NB4 (cell line): Measurements from ENCODE around the gene NOL9.

Experiments used
- DNase-seq: peaks from one replicate; pipeline ENCODE4 v3.0.0; 2010; ENCODE audit warnings: low read depth
- H3K4me3 ChIP-seq: one replicate; pipeline ENCODE4 v1.5.1; 2011; ENCODE audit warnings: mild to moderate bottlenecking, low read depth, low read length, moderate library complexity
- CTCF ChIP-seq: IDR thresholded peaks from one replicate; pipeline ENCODE4 v1.5.1; 2012; ENCODE audit warnings: low read depth, low read length
- MYC ChIP-seq: IDR thresholded peaks from 2 replicates; pipeline ENCODE4 v1.6.1; 2011; ENCODE audit warnings: low read depth, low read length
- POLR2A ChIP-seq: IDR thresholded peaks from 2 replicates; pipeline ENCODE4 v1.6.1; 2011; ENCODE audit warnings: mild to moderate bottlenecking; ENCODE audit not compliant: insufficient read length; ENCODE audit errors: extremely low read depth
- TF ChIP-seq, protein P1 (sequence below): IDR thresholded peaks from 2 replicates; pipeline ENCODE4 v1.6.1; 2011; ENCODE audit warnings: low read depth, low read length

The NOL9 gene

GRCh38 chr1:6581561-6582305 lies 27.4 kb upstream of the NOL9 start:
- peak overlapping the region; percentile 83 for H3K4me3 ChIP-seq
- TF ChIP-seq CTCF: no peak
- TF ChIP-seq MYC: 0 out of 2 replicates have a peak, but pooled peaks have one; percentile 27
- no peak for TF ChIP-seq POLR2A
- TF ChIP-seq, protein P1, sequence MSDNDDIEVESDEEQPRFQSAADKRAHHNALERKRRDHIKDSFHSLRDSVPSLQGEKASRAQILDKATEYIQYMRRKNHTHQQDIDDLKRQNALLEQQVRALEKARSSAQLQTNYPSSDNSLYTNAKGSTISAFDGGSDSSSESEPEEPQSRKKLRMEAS: peak; percentile 16; the same call in 1 of the 2 replicates
- DNase-seq: peak; percentile 90

DNA sequence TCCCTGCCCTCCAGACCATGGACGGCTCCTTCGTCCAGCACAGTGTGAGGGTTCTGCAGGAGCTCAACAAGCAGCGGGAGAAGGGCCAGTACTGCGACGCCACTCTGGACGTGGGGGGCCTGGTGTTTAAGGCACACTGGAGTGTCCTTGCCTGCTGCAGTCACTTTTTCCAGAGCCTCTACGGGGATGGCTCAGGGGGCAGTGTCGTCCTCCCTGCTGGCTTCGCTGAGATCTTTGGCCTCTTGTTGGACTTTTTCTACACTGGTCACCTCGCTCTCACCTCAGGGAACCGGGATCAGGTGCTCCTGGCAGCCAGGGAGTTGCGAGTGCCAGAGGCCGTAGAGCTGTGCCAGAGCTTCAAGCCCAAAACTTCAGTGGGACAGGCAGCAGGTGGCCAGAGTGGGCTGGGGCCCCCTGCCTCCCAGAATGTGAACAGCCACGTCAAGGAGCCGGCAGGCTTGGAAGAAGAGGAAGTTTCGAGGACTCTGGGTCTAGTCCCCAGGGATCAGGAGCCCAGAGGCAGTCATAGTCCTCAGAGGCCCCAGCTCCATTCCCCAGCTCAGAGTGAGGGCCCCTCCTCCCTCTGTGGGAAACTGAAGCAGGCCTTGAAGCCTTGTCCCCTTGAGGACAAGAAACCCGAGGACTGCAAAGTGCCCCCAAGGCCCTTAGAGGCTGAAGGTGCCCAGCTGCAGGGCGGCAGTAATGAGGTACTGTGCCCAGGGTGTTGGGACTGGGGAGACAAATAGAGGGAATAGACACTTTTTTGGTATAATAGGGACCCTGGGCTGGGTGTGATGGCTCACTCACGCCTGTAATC lies 26.5 kb upstream of the NOL9 start:
- H3K4me3 ChIP-seq: peak overlapping the region; percentile 83
- TF ChIP-seq, protein P1: peak; percentile 30; the same call in 1 of the 2 replicates
- no peak for TF ChIP-seq MYC
- no peak for TF ChIP-seq POLR2A
- TF ChIP-seq CTCF: peak; percentile 59
- peak; percentile 95 for DNase-seq

DNA sequence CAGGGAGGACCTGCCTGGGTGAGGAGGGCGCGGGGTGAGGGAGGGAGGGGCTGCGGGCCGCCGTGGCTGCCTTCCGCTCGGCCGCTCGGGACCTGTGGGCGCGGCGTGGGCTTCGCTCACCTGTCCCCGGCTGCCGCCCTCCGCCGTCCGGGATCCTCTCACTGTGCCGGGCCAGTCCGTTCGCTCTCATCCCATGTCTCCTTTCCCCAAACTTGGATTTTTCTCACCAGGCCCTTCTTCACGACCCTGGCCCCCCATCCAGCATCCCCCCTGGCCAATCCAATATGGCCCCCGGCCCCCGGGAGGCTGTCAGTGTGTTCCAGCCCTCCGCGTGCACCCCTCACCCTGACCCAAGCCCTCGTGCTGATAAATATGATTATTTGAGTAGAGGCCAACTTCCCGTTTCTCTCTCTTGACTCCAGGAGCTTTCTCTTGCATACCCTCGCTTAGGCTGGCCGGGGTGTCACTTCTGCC lies 25.8 kb upstream of the NOL9 start:
- H3K4me3 ChIP-seq: peak overlapping the region; percentile 83
- peak; percentile 76 for DNase-seq
- TF ChIP-seq, protein P1: peak; percentile 69
- peak; percentile 46; the same call in 1 of the 2 replicates for TF ChIP-seq MYC
- TF ChIP-seq CTCF: no peak
- no peak for TF ChIP-seq POLR2A

DNA sequence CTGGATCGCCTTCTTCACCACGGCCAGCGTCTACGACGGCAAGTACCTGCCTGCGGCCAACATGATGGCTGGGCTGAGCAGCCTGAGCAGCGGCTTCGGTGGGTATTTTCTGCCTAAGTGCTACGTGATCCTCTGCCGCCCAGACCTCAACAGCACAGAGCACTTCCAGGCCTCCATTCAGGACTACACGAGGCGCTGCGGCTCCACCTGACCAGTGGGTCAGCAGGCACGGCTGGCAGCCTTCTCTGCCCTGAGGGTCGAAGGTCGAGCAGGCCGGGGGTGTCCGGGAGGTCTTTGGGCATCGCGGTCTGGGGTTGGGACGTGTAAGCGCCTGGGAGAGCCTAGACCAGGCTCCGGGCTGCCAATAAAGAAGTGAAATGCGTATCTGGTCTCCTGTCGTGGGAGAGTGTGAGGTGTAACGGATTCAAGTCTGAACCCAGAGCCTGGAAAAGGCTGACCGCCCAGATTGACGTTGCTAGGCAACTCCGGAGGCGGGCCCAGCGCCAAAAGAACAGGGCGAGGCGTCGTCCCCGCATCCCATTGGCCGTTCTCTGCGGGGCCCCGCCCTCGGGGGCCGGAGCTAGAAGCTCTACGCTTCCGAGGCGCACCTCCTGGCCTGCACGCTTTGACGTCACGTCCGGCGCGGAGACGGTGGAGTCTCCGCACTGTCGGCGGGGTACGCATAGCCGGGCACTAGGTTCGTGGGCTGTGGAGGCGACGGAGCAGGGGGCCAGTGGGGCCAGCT lies 25.2 kb upstream of the NOL9 start, which contains the start of gene ZBTB48:
Gene ZBTB48 (plus strand): TSS at position 621 of the 745 bp plus-strand sequence. CDS start 616 bp downstream, outside the sequence.
- peak within 1 kb of the TSS; percentile 83 for H3K4me3 ChIP-seq
- peak; percentile 97 for DNase-seq
- TF ChIP-seq POLR2A (peak; percentile 97), MYC (peak; percentile 66), CTCF (no peak)
- TF ChIP-seq, protein P1: no peak; the same call in 1 of the 2 replicates
